K562 (cell line): Measurements from ENCODE around the gene PEX19. TPM values are rescaled to one million over a fixed set of nuclear protein-coding genes. Genes with fewer than 3 reads are reported as not detected.

Source experiments
- HMG20A ChIP-seq: fragments of 450-650 bp; formaldehyde crosslinking; conservative IDR thresholded peaks from 2 replicates; pipeline ENCODE4 v1.4.0; 2020; ENCODE audit warnings: mild to moderate bottlenecking, mixed read lengths
- HMG20B ChIP-seq: fragments of 250-450 bp; sonication (Bioruptor Pico); IDR thresholded peaks from 2 replicates; pipeline ENCODE4 v1.5.0; 2021; ENCODE audit warnings: mild to moderate bottlenecking
- KDM1A ChIP-seq, 2 experiments: fragments of 450-650 bp; IDR thresholded peaks; 2 replicates each; pipeline ENCODE4 v1.6.1; 2016; ENCODE audit warnings: mild to moderate bottlenecking in 2 of 2
- KLF16 ChIP-seq: IDR thresholded peaks from 2 replicates; pipeline ENCODE4 v1.6.1; 2016; ENCODE audit warnings: antibody characterized with exemption
- NFE2 ChIP-seq: IDR thresholded peaks from 2 replicates; pipeline ENCODE4 v1.6.1; 2014; ENCODE audit warnings: antibody characterized with exemption, low read depth
- NONO ChIP-seq, 2 experiments: fragments of 200-400 bp in 1 of 2; fragments of 450-650 bp in 1 of 2; formaldehyde crosslinking in 1 of 2; IDR thresholded peaks; 2 replicates each; pipeline ENCODE4 v1.6.1; 2017; ENCODE audit warnings: low read depth in 2 of 2, mild to moderate bottlenecking in 2 of 2, moderate library complexity in 2 of 2, low read length in 1 of 2
- PHF21A ChIP-seq: fragments of 450-650 bp; IDR thresholded peaks from 2 replicates; pipeline ENCODE4 v1.6.1; 2017; ENCODE audit warnings: low read depth, borderline replicate concordance
- RBBP5 ChIP-seq: fragments of 200-600 bp; sonication (generic); IDR thresholded peaks from 2 replicates; pipeline ENCODE4 v1.6.1; 2012; ENCODE audit warnings: borderline replicate concordance, mild to moderate bottlenecking, low read length, control low read depth, inconsistent platforms; ENCODE audit not compliant: insufficient read depth, poor library complexity, severe bottlenecking
- ZNF263 ChIP-seq: sonication (generic); formaldehyde crosslinking; IDR thresholded peaks from 2 replicates; pipeline ENCODE4 v1.8.0; 2022; ENCODE audit warnings: mild to moderate bottlenecking, missing genetic modification reagents, borderline replicate concordance
- polyA plus RNA-seq, 8 experiments: library from polyadenylated mRNA; depleted of rRNA in 4 of 8; stranded (reverse) in 5 of 8; unstranded in 3 of 8; fragments of >200 nt; fragmentation: Nextera tagmentation in 2 of 8; fragmentation: Illumina TruSeq in 1 of 8; extraction: Ambion mirVana in 2 of 8; extraction: Trizol in 1 of 8; gene quantifications; 2 replicates each; pipeline versions ENCODE4 v1.2.1 to v1.2.3, GENCODE V29; 2011 to 2014; ENCODE audit warnings: inconsistent platforms in 1 of 8, missing spikeins in 1 of 8
- total RNA-seq, 7 experiments: library from RNA; depleted of rRNA in 6 of 7; stranded (reverse); fragments of >200 nt in 6 of 7; fragmentation: Illumina TruSeq in 2 of 7; extraction: Trizol in 2 of 7; gene quantifications; 2 replicates each; pipeline versions ENCODE4 v1.2.1 to v1.2.3, GENCODE V29; 2011 to 2021; ENCODE audit warnings: low replicate concordance in 1 of 7
- TF ChIP-seq, protein P1 (sequence below), 3 experiments: IDR thresholded peaks in 2 of 3; conservative IDR thresholded peaks in 1 of 3; 2 replicates each; pipeline ENCODE4 v1.5.1; 2011 to 2012; ENCODE audit warnings: low read length in 3 of 3, mild to moderate bottlenecking in 3 of 3, control low read depth in 2 of 3, improper control_type of control experiment in 1 of 3, inconsistent platforms in 1 of 3, low read depth in 1 of 3, mixed read lengths in 1 of 3, moderate library complexity in 1 of 3; ENCODE audit not compliant: insufficient read depth in 2 of 3
- TF ChIP-seq, protein P2 (sequence below): fragments of 450-650 bp; formaldehyde crosslinking; IDR thresholded peaks from 2 replicates; pipeline ENCODE4 v1.4.0; 2020; ENCODE audit warnings: mild to moderate bottlenecking, moderate library complexity
- TF ChIP-seq, protein P3 (sequence below): fragments of 450-650 bp; formaldehyde crosslinking; IDR thresholded peaks from 2 replicates; pipeline ENCODE4 v1.4.0; 2020; ENCODE audit warnings: mild to moderate bottlenecking, mixed read lengths
- TF ChIP-seq, protein P4 (sequence below), 2 experiments: fragments of 450-650 bp; conservative IDR thresholded peaks; 2 replicates each; pipeline ENCODE4 v1.6.1; 2017; ENCODE audit warnings: mild to moderate bottlenecking in 2 of 2, moderate library complexity in 2 of 2
- TF ChIP-seq, protein P5 (sequence below), 2 experiments: IDR thresholded peaks; 2 replicates each; pipeline ENCODE4 v1.6.1; 2012; ENCODE audit warnings: improper control_type of control experiment in 2 of 2, low read depth in 2 of 2, low read length in 2 of 2, borderline replicate concordance in 1 of 2

Gene PEX19
- total and polyA plus RNA-seq, 9 of the 15 experiments (the other 6 are each of a cell fraction or from before 2014, with no cell fraction given) = 32.5 to 103 (median 59.8) TPM

GRCh38 chr1:160291248-160292220 lies 6.6 kb upstream of the PEX19 start (continued):
- TF ChIP-seq, protein P1, sequence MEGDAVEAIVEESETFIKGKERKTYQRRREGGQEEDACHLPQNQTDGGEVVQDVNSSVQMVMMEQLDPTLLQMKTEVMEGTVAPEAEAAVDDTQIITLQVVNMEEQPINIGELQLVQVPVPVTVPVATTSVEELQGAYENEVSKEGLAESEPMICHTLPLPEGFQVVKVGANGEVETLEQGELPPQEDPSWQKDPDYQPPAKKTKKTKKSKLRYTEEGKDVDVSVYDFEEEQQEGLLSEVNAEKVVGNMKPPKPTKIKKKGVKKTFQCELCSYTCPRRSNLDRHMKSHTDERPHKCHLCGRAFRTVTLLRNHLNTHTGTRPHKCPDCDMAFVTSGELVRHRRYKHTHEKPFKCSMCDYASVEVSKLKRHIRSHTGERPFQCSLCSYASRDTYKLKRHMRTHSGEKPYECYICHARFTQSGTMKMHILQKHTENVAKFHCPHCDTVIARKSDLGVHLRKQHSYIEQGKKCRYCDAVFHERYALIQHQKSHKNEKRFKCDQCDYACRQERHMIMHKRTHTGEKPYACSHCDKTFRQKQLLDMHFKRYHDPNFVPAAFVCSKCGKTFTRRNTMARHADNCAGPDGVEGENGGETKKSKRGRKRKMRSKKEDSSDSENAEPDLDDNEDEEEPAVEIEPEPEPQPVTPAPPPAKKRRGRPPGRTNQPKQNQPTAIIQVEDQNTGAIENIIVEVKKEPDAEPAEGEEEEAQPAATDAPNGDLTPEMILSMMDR (IDR thresholded peaks at IDR 0.05 in 2 of 3, conservative IDR thresholded peaks at IDR 0.05 in 1 of 3; ENCODE audit: insufficient read depth in 2 of 3, low read depth in 1 of 3, low read length in 3 of 3) = peak; percentile 76 to 77 (median 76)
- TF ChIP-seq, protein P2, sequence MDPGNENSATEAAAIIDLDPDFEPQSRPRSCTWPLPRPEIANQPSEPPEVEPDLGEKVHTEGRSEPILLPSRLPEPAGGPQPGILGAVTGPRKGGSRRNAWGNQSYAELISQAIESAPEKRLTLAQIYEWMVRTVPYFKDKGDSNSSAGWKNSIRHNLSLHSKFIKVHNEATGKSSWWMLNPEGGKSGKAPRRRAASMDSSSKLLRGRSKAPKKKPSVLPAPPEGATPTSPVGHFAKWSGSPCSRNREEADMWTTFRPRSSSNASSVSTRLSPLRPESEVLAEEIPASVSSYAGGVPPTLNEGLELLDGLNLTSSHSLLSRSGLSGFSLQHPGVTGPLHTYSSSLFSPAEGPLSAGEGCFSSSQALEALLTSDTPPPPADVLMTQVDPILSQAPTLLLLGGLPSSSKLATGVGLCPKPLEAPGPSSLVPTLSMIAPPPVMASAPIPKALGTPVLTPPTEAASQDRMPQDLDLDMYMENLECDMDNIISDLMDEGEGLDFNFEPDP (CRISPR knock-in tag) = no peak
- TF ChIP-seq, protein P3, sequence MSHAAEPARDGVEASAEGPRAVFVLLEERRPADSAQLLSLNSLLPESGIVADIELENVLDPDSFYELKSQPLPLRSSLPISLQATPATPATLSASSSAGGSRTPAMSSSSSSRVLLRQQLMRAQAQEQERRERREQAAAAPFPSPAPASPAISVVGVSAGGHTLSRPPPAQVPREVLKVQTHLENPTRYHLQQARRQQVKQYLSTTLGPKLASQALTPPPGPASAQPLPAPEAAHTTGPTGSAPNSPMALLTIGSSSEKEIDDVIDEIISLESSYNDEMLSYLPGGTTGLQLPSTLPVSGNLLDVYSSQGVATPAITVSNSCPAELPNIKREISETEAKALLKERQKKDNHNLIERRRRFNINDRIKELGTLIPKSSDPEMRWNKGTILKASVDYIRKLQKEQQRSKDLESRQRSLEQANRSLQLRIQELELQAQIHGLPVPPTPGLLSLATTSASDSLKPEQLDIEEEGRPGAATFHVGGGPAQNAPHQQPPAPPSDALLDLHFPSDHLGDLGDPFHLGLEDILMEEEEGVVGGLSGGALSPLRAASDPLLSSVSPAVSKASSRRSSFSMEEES (CRISPR knock-in tag) = no peak
- TF ChIP-seq RBBP5 (no peak), NFE2 (no peak), KDM1A (IDR thresholded peaks at IDR 0.05) (no peak), HMG20A (CRISPR knock-in tag) (no peak), ZNF263 (CRISPR knock-in tag) (no peak), KLF16 (no peak), HMG20B (CRISPR knock-in tag) (no peak), NONO (IDR thresholded peaks at IDR 0.05; ENCODE audit: low read depth in 2 of 2, low read length in 1 of 2) (no peak), PHF21A (no peak)
- TF ChIP-seq, protein P4, sequence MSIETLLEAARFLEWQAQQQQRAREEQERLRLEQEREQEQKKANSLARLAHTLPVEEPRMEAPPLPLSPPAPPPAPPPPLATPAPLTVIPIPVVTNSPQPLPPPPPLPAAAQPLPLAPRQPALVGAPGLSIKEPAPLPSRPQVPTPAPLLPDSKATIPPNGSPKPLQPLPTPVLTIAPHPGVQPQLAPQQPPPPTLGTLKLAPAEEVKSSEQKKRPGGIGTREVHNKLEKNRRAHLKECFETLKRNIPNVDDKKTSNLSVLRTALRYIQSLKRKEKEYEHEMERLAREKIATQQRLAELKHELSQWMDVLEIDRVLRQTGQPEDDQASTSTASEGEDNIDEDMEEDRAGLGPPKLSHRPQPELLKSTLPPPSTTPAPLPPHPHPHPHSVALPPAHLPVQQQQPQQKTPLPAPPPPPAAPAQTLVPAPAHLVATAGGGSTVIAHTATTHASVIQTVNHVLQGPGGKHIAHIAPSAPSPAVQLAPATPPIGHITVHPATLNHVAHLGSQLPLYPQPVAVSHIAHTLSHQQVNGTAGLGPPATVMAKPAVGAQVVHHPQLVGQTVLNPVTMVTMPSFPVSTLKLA (conservative IDR thresholded peaks at IDR 0.05) = peak in 1 of 2 experiments; percentile 42; a peak in 1 of 4 replicates
- TF ChIP-seq, protein P5, sequence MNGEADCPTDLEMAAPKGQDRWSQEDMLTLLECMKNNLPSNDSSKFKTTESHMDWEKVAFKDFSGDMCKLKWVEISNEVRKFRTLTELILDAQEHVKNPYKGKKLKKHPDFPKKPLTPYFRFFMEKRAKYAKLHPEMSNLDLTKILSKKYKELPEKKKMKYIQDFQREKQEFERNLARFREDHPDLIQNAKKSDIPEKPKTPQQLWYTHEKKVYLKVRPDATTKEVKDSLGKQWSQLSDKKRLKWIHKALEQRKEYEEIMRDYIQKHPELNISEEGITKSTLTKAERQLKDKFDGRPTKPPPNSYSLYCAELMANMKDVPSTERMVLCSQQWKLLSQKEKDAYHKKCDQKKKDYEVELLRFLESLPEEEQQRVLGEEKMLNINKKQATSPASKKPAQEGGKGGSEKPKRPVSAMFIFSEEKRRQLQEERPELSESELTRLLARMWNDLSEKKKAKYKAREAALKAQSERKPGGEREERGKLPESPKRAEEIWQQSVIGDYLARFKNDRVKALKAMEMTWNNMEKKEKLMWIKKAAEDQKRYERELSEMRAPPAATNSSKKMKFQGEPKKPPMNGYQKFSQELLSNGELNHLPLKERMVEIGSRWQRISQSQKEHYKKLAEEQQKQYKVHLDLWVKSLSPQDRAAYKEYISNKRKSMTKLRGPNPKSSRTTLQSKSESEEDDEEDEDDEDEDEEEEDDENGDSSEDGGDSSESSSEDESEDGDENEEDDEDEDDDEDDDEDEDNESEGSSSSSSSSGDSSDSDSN (IDR thresholded peaks at IDR 0.05; ENCODE audit: borderline replicate concordance in 1 of 2, low read depth in 2 of 2, low read length in 2 of 2) = 0 out of 4 replicates have a peak, but pooled peaks of 1 of the 2 experiments have one; percentile 36
